Activated T-helper 1 cell treated with anti-CD3 and anti-CD28 coated beads, Interleukin-2, amount 50 U/mL, for 16 hours (primary cell): ENCODE data around the gene ANKLE2.
"Not testable (repeated sequence)": the region's sequence is repeated elsewhere in the genome, so short reads cannot be mapped to it uniquely, and the experiment has no call there.

ENCODE experiments used
- DNase-seq, 2 donors: peaks; one replicate each; pipeline ENCODE4 v3.0.0-alpha.2; 2020; ENCODE audit warnings: low read depth in 1 of 2, low spot score in 1 of 2

Gene ANKLE2

DNA sequence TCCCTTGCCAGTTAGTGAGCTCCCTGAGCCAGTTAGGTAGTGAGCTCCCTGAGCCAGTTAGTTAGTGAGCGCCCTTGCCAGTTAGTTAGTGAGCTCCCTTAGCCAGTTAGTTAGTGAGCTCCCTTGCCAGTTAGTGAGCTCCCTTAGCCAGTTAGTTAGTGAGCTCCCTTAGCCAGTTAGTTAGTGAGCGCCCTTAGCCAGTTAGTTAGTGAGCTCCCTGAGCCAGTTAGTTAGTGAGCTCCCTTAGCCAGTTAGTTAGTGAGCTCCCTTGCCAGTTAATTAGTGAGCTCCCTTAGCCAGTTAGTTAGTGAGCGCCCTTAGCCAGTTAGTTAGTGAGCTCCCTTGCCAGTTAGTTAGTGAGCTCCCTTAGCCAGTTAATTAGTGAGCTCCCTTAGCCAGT lies 69.6 kb downstream of the ANKLE2 start:
- not testable (repeated sequence) for DNase-seq

DNA sequence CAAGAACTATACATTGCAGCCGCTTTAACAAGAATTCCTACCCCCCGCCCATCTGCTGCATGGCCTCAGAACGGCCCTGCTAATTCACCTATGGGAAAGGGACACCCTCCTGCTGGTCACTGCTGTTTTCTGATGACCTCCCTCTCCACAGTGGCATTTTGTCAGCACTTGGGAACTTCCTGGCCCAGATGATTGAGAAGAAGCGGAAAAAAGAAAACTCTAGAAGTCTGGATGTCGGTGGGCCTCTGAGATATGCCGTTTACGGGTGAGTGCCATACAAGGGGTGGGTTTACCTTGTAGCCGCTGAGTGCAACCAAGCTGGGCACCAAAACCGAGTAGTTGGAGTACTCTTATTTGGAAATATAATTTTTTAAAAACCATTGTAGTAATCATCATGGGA lies 71.5 kb downstream of the ANKLE2 start:
- DNase-seq, result no peak

DNA sequence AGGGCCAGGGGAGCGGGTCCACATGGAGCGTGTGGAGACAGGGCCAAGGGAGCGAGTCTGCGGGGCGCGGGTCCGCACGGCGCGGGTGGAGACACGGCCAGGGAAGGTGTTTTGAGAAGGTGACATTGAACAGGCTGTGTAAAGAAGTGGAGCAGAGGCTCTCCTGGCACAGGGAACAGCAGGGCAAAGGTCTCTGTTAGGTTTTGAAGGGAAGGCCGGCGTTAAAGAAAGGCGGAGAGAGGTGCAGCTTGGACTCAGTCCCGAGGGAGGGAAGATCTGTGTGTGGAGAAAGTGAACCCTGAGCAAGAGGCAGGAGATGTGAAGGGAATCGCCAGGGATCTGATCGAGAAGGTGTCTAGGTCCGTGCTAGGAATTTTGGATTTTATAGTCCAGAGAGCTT lies 72.4 kb downstream of the ANKLE2 start:
- DNase-seq, result no peak

DNA sequence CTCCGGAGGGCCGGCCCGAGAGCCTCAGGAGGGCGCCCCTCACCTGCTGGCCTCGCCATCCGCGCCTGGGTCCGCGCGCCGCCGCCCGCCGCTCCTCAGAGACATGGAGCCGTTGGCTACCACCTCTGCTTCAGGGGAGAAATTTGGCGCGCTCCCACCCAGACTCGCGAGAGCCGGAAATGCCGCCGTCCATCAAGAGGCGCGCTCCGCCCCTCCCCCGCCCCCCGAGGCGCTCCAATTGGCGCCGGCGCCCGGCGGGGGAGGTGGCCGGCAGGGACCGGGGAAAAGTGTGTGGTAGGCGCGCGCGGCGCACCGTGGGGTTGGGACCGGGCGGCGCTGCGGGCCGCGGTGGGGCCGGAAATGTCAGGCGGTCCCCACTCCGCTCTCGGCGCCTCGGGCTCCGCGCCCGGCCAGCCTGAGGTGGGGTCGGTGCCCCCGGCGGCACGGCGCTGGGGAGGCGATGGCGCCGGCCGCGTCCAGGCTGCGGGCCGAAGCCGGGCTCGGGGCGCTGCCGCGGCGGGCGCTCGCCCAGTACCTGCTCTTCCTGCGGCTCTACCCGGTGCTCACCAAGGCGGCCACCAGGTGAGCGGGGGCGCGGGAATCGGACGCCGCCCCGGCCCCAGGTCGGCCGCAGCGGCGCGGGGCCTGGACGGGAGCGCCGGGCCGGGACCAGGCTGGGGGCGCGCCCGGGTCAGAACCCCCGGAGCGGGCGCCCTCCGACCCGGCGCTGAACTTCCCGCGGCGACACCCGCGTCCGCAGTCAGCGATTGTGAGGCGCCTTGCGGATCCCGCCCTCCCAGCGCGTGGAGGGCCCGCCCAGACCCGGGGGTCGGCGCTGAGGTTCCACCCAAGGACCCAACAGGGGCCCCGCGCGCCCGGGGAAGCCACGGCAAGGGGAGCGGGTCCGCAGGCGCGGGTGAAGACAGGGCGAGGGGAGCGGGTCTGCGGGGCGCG lies 74.1 kb downstream of the ANKLE2 start, which contains the start of the genes POLE and PXMP2:
Gene POLE, minus strand, starts transcription at position 132 of the 954 bp plus-strand sequence. Its CDS starts 27 bp downstream, at position 105.
Gene PXMP2, plus strand, starts transcription at position 377 of the 954 bp plus-strand sequence. Its CDS starts 84 bp downstream, at position 461.
- peak; percentile 88 to 92 for DNase-seq

DNA sequence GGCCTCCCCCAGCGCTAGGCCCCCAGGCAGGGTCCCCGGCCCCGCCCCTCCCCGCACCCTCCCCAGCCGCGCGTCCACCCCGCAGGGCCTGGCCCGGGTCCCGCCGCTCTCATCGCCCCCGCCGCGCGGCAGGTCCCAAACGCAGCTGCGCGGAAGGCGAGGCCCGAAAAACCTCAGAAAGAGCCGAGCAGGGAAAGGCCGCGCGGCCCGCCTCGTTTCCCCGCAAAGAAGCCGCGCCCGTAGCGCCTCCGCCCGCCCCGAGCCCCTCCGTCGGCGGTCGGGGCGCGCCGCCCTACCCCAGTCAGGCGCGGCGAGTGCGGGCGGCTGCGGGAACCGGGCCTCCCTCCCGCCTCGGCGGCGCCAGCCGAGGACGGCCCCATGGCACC lies 74.8 kb downstream of the ANKLE2 start:
- DNase-seq, result no peak

DNA sequence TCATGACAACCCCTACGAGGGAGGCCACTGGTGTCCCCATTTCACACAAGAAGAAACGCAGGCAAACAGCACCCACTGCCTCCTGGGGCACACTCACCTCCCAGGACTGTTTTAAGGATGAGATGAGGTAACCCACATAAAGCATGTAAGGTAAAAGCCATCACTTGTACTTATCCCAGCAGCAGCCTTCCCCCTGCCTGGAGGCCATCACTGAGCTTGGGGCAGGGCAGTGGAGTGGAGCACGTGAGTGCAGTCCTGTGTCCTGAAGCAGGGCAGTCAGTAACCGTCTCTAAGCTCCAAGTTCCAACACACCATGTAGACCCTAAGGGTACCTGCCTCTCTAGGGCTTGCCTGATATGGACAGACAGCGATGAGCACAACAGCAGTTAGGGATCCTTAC lies 76.2 kb downstream of the ANKLE2 start:
- no peak for DNase-seq

DNA sequence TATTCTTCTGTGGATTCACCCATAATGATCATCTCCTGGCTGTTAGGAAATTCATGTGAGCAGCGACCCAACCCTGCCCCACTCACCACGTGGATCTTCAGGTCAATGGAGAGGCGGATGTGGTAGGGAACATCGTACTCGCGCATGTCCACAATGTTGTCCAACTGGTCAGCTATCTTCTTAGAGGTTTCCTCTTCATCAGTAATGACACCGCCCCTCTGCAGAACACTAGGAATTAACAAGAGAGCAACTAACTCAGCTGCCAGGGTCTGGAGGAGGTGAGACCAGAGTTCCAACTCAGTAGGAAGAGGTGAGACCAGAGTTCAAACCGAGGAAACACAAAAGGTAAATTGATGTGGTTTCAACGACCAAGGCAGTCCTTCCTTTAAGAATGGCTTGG lies 84.1 kb downstream of the ANKLE2 start:
- DNase-seq, result no peak

DNA sequence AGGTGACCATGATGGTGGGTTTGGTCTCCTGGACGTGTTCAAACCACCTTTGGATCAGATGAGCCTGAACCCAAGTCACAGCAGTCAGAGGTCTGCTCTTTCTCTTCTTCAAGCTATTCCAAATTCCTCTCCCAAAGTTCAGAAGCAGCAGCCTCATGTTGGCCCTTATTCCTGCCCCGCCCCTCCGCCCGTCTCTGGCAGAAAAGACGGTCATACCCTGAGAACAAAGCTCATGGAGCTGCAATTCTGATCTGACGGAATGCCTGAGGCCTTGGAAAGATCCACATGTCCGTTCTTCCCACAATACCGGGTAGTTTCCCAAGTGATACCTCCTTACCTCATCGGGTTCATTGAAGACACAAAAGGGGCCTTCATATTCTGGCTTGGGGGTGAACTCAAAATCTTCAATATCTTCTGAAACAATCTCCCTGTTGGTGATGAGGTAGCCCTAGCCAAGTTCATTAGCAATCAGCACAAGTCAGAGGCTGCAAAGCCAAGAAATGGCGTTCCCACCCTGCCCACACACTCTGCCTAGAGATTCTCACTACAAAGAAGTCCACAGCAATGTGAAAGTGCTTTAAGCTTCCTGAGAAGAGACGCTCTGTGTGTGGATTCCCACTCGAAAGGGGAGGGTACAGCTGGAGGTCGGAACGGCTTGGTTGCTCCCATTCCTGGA lies 85.7 kb downstream of the ANKLE2 start:
- no peak for DNase-seq
